PC-3 (cell line): ENCODE results near the gene STX1B. TPM values are rescaled to one million over a fixed set of nuclear protein-coding genes. Genes with fewer than 3 reads are reported as not detected.

Experiments used
- ATAC-seq: fragments of 200-7000 bp; cut with Tn5 transposase; 2 replicates; pipeline ENCODE4 v1.9.1; 2020; ENCODE audit warnings: mild to moderate bottlenecking, moderate library complexity
- BruUV-seq: library from RNA; stranded (reverse); fragments of 400-500 nt; replicated peaks from 2 replicates; lab custom pipeline; 2021; lab: Mats Ljungman, UMichigan
- CTCF ChIA-PET: fragments of 300-600 bp; sonication (Branson Sonifier 250); formaldehyde crosslinking; loops from one replicate; lab custom pipeline; 2022; ENCODE audit warnings: antibody characterized with exemption; lab: Charles Lee
- POLR2A ChIA-PET: fragments of 300-600 bp; sonication (Branson Sonifier 250); formaldehyde crosslinking; loops from one replicate; lab custom pipeline; 2022; ENCODE audit warnings: antibody characterized with exemption; ENCODE audit not compliant: unreplicated experiment; lab: Charles Lee
- DNase-seq: peaks from one replicate; pipeline ENCODE4 v3.0.0-alpha.2; 2015
- H2AFZ ChIP-seq: fragments of 300-600 bp; sonication (generic); 2 replicates; pipeline ENCODE4 v1.6.0; 2016; ENCODE audit warnings: antibody characterized with exemption, low read length
- H3F3A ChIP-seq: fragments of 300-600 bp; sonication (generic); one replicate; pipeline ENCODE4 v1.6.0; 2017; ENCODE audit warnings: antibody characterized with exemption, low read length, control low read depth, mild to moderate bottlenecking; ENCODE audit not compliant: unreplicated experiment
- H3K27ac ChIP-seq: fragments of 300-600 bp; sonication (generic); 2 replicates; pipeline ENCODE4 v1.5.1; 2016; ENCODE audit warnings: mild to moderate bottlenecking, low read length
- H3K27me3 ChIP-seq: fragments of 300-600 bp; sonication (generic); 2 replicates; pipeline ENCODE4 v1.6.1; 2016; ENCODE audit warnings: low read length, mixed read lengths
- H3K36me3 ChIP-seq: fragments of 300-600 bp; sonication (generic); 2 replicates; pipeline ENCODE4 v1.6.1; 2016; ENCODE audit warnings: low read depth, mixed run types, low read length, mixed read lengths
- H3K4me1 ChIP-seq: fragments of 300-600 bp; sonication (generic); 2 replicates; pipeline ENCODE4 v1.5.1; 2016; ENCODE audit warnings: low read length; ENCODE audit not compliant: insufficient read depth
- H3K4me2 ChIP-seq: fragments of 300-600 bp; sonication (generic); 2 replicates; pipeline ENCODE4 v1.6.0; 2016; ENCODE audit warnings: low read length
- H3K4me3 ChIP-seq: fragments of 300-600 bp; sonication (generic); 2 replicates; pipeline ENCODE4 v1.5.1; 2016; ENCODE audit warnings: mild to moderate bottlenecking, low read length, mixed read lengths
- H3K79me2 ChIP-seq: fragments of 300-600 bp; sonication (generic); 2 replicates; pipeline ENCODE4 v1.6.1; 2017; ENCODE audit warnings: low read length, mixed read lengths
- H3K9ac ChIP-seq: fragments of 300-600 bp; sonication (generic); 2 replicates; pipeline ENCODE4 v1.6.0; 2016; ENCODE audit warnings: mild to moderate bottlenecking, low read length
- H3K9me2 ChIP-seq: fragments of 300-600 bp; sonication (generic); replicated peaks from 2 replicates; pipeline ENCODE4 v1.6.1; 2016; ENCODE audit warnings: mixed run types, low read length, mixed read lengths
- H3K9me3 ChIP-seq: fragments of 300-600 bp; sonication (generic); 2 replicates; pipeline ENCODE4 v1.6.1; 2016; ENCODE audit warnings: low read length, mixed read lengths
- H4K20me1 ChIP-seq: fragments of 300-600 bp; sonication (generic); 2 replicates; pipeline ENCODE4 v1.6.1; 2016; ENCODE audit warnings: low read length, mixed read lengths
- EZH2 ChIP-seq: fragments of 300-600 bp; sonication (generic); IDR thresholded peaks from one replicate; pipeline ENCODE4 v1.6.1; 2017; ENCODE audit warnings: antibody characterized with exemption, mild to moderate bottlenecking, low read length; ENCODE audit not compliant: unreplicated experiment
- EZH2phosphoT487 ChIP-seq: fragments of 300-600 bp; sonication (generic); IDR thresholded peaks from 2 replicates; pipeline ENCODE4 v1.6.1; 2018; ENCODE audit warnings: mild to moderate bottlenecking, antibody characterized with exemption, low read length, borderline replicate concordance
- intact Hi-C: fragments of 100-400 bp; cut with micrococcal nuclease; formaldehyde crosslinking; loops from 2 replicates; pipeline ENCODE4 v1.9.0; 2023
- total RNA-seq: library from RNA; depleted of rRNA; stranded (reverse); fragments of >200 nt; gene quantifications from 2 replicates; pipeline ENCODE4 v1.2.3, GENCODE V29; 2014
- TF ChIP-seq, protein P1 (sequence below): fragments of 300-600 bp; sonication (generic); conservative IDR thresholded peaks from 2 replicates; pipeline ENCODE4 v1.5.1; 2017; ENCODE audit warnings: antibody characterized with exemption, low read depth, mild to moderate bottlenecking, low read length

STX1B gene
- total RNA-seq, 1 experiment from 2014 or later, result 1.5 TPM

DNA sequence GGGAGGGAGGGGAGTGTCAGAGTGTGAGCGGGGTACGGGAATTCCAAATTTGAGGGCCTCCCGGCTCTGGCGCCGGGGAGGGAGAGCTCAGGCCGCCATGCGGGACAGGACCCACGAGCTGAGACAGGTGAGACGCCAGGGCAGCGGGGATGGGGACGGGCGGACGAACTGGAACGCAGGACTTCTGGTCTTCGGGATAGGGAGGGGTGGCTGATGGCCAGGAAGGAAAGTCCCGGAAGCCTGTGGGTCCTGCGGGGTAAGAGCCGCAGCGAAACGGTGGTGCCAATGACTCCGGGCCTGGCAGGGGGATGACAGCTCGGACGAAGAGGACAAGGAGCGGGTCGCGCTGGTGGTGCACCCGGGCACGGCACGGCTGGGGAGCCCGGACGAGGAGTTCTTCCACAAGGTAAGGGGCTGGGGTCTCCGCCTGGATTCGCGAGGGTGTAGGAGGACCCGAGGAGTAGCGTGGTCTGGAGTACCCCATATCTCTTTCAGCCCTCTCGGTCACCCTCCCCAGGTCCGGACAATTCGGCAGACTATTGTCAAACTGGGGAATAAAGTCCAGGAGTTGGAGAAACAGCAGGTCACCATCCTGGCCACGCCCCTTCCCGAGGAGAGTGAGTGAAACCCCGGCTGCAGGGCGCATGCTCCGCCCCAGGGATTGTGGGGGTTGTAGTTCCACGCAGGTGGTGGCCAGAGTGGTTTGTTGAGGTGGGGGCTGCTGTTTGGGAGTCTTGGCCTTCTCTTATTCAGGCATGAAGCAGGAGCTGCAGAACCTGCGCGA, 23.5 kb upstream of the STX1B start:
- no peaks in the 10 kb centered on the region for H3K9me2 ChIP-seq
- DNase-seq (peak; percentile 73), ATAC-seq (peak; percentile 81)
- peaks cover 16% of the 10 kb centered on the region for H3K79me2 ChIP-seq
- peak overlapping the region; percentile 92 for H3K4me2 ChIP-seq
- intact Hi-C loops, result loop anchor here (2.0 to 5.0 kb wide), 2 partner anchors 37 to 39 kb away; no protein-coding TSS in a partner anchor
- H3K9me3 ChIP-seq, result no peaks in the 10 kb centered on the region
- ChIA-PET POLR2A (no interaction called here), CTCF (no interaction called here)
- TF ChIP-seq EZH2phosphoT487 (no peak), EZH2 (no peak)
- TF ChIP-seq, protein P1, sequence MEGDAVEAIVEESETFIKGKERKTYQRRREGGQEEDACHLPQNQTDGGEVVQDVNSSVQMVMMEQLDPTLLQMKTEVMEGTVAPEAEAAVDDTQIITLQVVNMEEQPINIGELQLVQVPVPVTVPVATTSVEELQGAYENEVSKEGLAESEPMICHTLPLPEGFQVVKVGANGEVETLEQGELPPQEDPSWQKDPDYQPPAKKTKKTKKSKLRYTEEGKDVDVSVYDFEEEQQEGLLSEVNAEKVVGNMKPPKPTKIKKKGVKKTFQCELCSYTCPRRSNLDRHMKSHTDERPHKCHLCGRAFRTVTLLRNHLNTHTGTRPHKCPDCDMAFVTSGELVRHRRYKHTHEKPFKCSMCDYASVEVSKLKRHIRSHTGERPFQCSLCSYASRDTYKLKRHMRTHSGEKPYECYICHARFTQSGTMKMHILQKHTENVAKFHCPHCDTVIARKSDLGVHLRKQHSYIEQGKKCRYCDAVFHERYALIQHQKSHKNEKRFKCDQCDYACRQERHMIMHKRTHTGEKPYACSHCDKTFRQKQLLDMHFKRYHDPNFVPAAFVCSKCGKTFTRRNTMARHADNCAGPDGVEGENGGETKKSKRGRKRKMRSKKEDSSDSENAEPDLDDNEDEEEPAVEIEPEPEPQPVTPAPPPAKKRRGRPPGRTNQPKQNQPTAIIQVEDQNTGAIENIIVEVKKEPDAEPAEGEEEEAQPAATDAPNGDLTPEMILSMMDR, result no peak
- H3F3A ChIP-seq, result no peaks in the 10 kb centered on the region
- H2AFZ ChIP-seq, result peak overlapping the region; percentile 98
- no peaks in the 10 kb centered on the region for H3K27me3 ChIP-seq
- BruUV-seq, result TSS peak; percentile 75
- H3K4me1 ChIP-seq, result peaks cover 11% of the 10 kb centered on the region; the same call in 1 of the 2 replicates
- peak overlapping the region; percentile 98 for H3K4me3 ChIP-seq
- H3K36me3 ChIP-seq, result no peaks in the 10 kb centered on the region
- H3K9ac ChIP-seq, result peak overlapping the region; percentile 85
- peak overlapping the region; percentile 25; the same call in 1 of the 2 replicates for H3K27ac ChIP-seq
- H4K20me1 ChIP-seq, result no peaks in the 10 kb centered on the region; the same call in 1 of the 2 replicates

- POLR2A ChIA-PET, result no interaction called here
- intact Hi-C loops, result loop anchor here (2.0 to 5.0 kb wide), 2 partner anchors 36 to 40 kb away; no protein-coding TSS in a partner anchor
- H3K36me3 ChIP-seq, result no peaks in the 10 kb centered on the region
- H3K79me2 ChIP-seq, result peaks cover 16% of the 10 kb centered on the region
- peak within 1 kb of the TSS; percentile 85 for H3K9ac ChIP-seq
- DNase-seq, result peak; percentile 92
- peak; percentile 80 for ATAC-seq
- H3K4me1 ChIP-seq, result peaks cover 11% of the 10 kb centered on the region; the same call in 1 of the 2 replicates
- CTCF ChIA-PET, result no interaction called here
- no peaks in the 10 kb centered on the region for H3K27me3 ChIP-seq
- peak within 1 kb of the TSS; percentile 98 for H2AFZ ChIP-seq
- no peaks in the 10 kb centered on the region; the same call in 1 of the 2 replicates for H4K20me1 ChIP-seq
- peak within 1 kb of the TSS; percentile 42 for H3K27ac ChIP-seq
- no peaks in the 10 kb centered on the region for H3K9me3 ChIP-seq
- BruUV-seq, result TSS peak; percentile 81
- no peaks in the 10 kb centered on the region for H3F3A ChIP-seq
- H3K4me2 ChIP-seq, result peak within 1 kb of the TSS; percentile 92
- H3K4me3 ChIP-seq, result peak within 1 kb of the TSS; percentile 98
- no peak for TF ChIP-seq EZH2
- TF ChIP-seq EZH2phosphoT487, result no peak
- TF ChIP-seq, protein P1, result no peak
- H3K9me2 ChIP-seq, result no peaks in the 10 kb centered on the region
Observed at GRCh38 chr16:31032736-31033708, 22.6 kb upstream of the STX1B start, which contains the start of gene STX4. TSS of gene STX4 (plus strand) at chr16:31033558. CDS start at chr16:31033806, 248 bp downstream.
